Natural killer cell (primary cell): ENCODE results near the gene WDR33. TPM values are rescaled to one million over a fixed set of nuclear protein-coding genes. Genes with fewer than 3 reads are reported as not detected.
"Not testable (repeated sequence)": the region's sequence is repeated elsewhere in the genome, so short reads cannot be mapped to it uniquely, and the experiment has no call there.

Source experiments
- ATAC-seq, 3 donors: fragments of 150-1000 bp in 2 of 3; fragments of 200-7000 bp in 1 of 3; cut with Tn5 transposase; 1 replicate in 1 of 3; 2 replicates in 2 of 3; pipeline ENCODE4 v1.10.0; 2021; ENCODE audit warnings: mild to moderate bottlenecking in 2 of 3, moderate library complexity in 2 of 3
- DNase-seq, 2 donors: peaks; one replicate each; pipeline versions ENCODE4 v3.0.0 to v3.0.0-alpha.2; 2013 to 2021; ENCODE audit warnings: mixed read lengths in 1 of 2
- H3K27ac ChIP-seq: one replicate; pipeline ENCODE4 v1.5.1; 2013; ENCODE audit warnings: mild to moderate bottlenecking, low read length
- H3K27me3 ChIP-seq: one replicate; pipeline ENCODE4 v1.6.1; 2013; ENCODE audit warnings: low read length; ENCODE audit not compliant: control insufficient read depth, insufficient read depth
- H3K36me3 ChIP-seq: one replicate; pipeline ENCODE4 v1.6.1; 2013; ENCODE audit warnings: low read length; ENCODE audit not compliant: control insufficient read depth, insufficient read depth
- H3K4me1 ChIP-seq: one replicate; pipeline ENCODE4 v1.6.1; 2013; ENCODE audit warnings: low read length; ENCODE audit not compliant: control insufficient read depth, insufficient read depth
- H3K4me3 ChIP-seq: one replicate; pipeline ENCODE4 v1.5.1; 2013; ENCODE audit warnings: low read length
- H3K9me3 ChIP-seq: one replicate; pipeline ENCODE4 v1.6.1; 2013; ENCODE audit warnings: low read length; ENCODE audit not compliant: control insufficient read depth, insufficient read depth
- H3K27ac Mint-ChIP-seq, 2 donors: one replicate each; pipeline ENCODE4 v1.8.0; 2022; ENCODE audit warnings: mild to moderate bottlenecking in 2 of 2, mixed read lengths in 2 of 2, moderate library complexity in 1 of 2
- H3K27me3 Mint-ChIP-seq, 2 donors: one replicate each; pipeline ENCODE4 v1.8.0; 2022; ENCODE audit warnings: low read depth in 2 of 2, mixed read lengths in 2 of 2
- H3K36me3 Mint-ChIP-seq: one replicate; pipeline ENCODE4 v1.8.0; 2022; ENCODE audit warnings: mixed read lengths
- H3K4me1 Mint-ChIP-seq, 2 donors: one replicate each; pipeline ENCODE4 v1.8.0; 2022; ENCODE audit warnings: mixed read lengths in 2 of 2
- H3K4me3 Mint-ChIP-seq: one replicate; pipeline ENCODE4 v1.8.0; 2022; ENCODE audit warnings: mild to moderate bottlenecking, moderate library complexity, mixed read lengths
- H3K9me3 Mint-ChIP-seq, 2 donors: one replicate each; pipeline ENCODE4 v1.8.0; 2022; ENCODE audit warnings: mixed read lengths in 2 of 2
- CTCF ChIP-seq: fragments of 200-600 bp; IDR thresholded peaks from one replicate; pipeline ENCODE4 v1.8.0; 2022; ENCODE audit warnings: antibody characterized with exemption
- WGBS: methylation state at CpG from one replicate; pipeline ENCODE4 v1.1.7; 2013; ENCODE audit warnings: missing lambda C conversion rate; ENCODE audit not compliant: insufficient coverage; 5-methylcytosine and 5-hydroxymethylcytosine counted together
- intact Hi-C: fragments of 100-400 bp; cut with micrococcal nuclease; formaldehyde crosslinking; loops from one replicate; pipeline ENCODE4 v1.14.2; 2022
- total RNA-seq, 4 donors: library from RNA; stranded (reverse); fragments of 120-200 nt in 1 of 4; gene quantifications; one replicate each; pipeline versions ENCODE4 v1.2.3 to v1.2.4, GENCODE V29; 2013 to 2022

Gene WDR33
- total RNA-seq, 3 donors from 2014 or later (not counting 1 experiment from before 2014, with no cell fraction given): 55.2 to 78.4 (median 55.3) TPM

GRCh38 chr2:127834951-127835350 is 24.0 kb upstream of the WDR33 start:
- Mint-ChIP-seq H3K27me3 (no peaks in the 10 kb centered on the region), H3K36me3 (no peaks in the 10 kb centered on the region), H3K9me3 (no peaks in the 10 kb centered on the region), H3K27ac (no peak overlapping the region), H3K4me1 (peaks cover 0 to 2% of the 10 kb centered on the region in 2 donors), H3K4me3 (no peak overlapping the region)
- Histone ChIP-seq H3K9me3 (no peaks in the 10 kb centered on the region), H3K36me3 (no peaks in the 10 kb centered on the region), H3K4me1 (peaks cover 13% of the 10 kb centered on the region), H3K27me3 (no peaks in the 10 kb centered on the region), H3K4me3 (no peak overlapping the region), H3K27ac (no peak overlapping the region)
- ATAC-seq (no peak), DNase-seq (no peak)
- 82% methylated on average over 2 of the region's 3 CpGs for WGBS
- intact Hi-C loops: no loop called here
- no peak for TF ChIP-seq CTCF

- 13% methylated on average over 2 of the region's 5 CpGs for WGBS
- intact Hi-C loops: loop anchor here (1.0 kb wide), 1 partner anchor 19 kb away; the partner anchor contains the start of gene WDR33
- Histone ChIP-seq H3K4me1 (peaks cover 30% of the 10 kb centered on the region), H3K36me3 (no peaks in the 10 kb centered on the region), H3K9me3 (no peaks in the 10 kb centered on the region), H3K4me3 (no peak overlapping the region), H3K27ac (peak overlapping the region; percentile 85), H3K27me3 (no peaks in the 10 kb centered on the region)
- Mint-ChIP-seq H3K4me3 (peak overlapping the region; percentile 73), H3K27ac (peak overlapping the region; percentile 61 to 91), H3K36me3 (no peaks in the 10 kb centered on the region), H3K4me1 (peaks cover 13 to 15% of the 10 kb centered on the region in 2 donors), H3K27me3 (no peaks in the 10 kb centered on the region), H3K9me3 (no peaks in the 10 kb centered on the region)
- TF ChIP-seq CTCF: no peak
- ATAC-seq (peak; percentile 91 to 99 (median 94)), DNase-seq (peak; percentile 51 to 87)
Measured at GRCh38 chr2:127829845-127830246, 18.9 kb upstream of the WDR33 start.

GRCh38 chr2:127826708-127827107 is 15.7 kb upstream of the WDR33 start:
- H3K27ac ChIP-seq, H3K9me3 ChIP-seq, ATAC-seq, H3K36me3 Mint-ChIP-seq, H3K4me3 Mint-ChIP-seq, H3K27me3 Mint-ChIP-seq, intact Hi-C loops, H3K27ac Mint-ChIP-seq, H3K4me3 ChIP-seq, H3K27me3 ChIP-seq, H3K36me3 ChIP-seq, DNase-seq, H3K9me3 Mint-ChIP-seq: not testable (repeated sequence)
- WGBS: 98% methylated on average over 2 of the region's 2 CpGs
- H3K4me1 Mint-ChIP-seq: peaks cover 13 to 15% of the 10 kb centered on the region in 2 donors
- H3K4me1 ChIP-seq: peaks cover 30% of the 10 kb centered on the region

GRCh38 chr2:127826047-127826446 is 15.1 kb upstream of the WDR33 start:
- WGBS: 97% methylated on average over 12 of the region's 12 CpGs
- no peak overlapping the region for H3K4me3 ChIP-seq
- no peak overlapping the region for H3K27ac Mint-ChIP-seq
- intact Hi-C loops: no loop called here
- ATAC-seq: no peak
- peaks cover 13 to 15% of the 10 kb centered on the region in 2 donors for H3K4me1 Mint-ChIP-seq
- H3K27ac ChIP-seq: no peak overlapping the region
- peaks cover 1% of the 10 kb centered on the region for H3K36me3 Mint-ChIP-seq
- TF ChIP-seq CTCF: no peak
- peaks cover 3 to 8% of the 10 kb centered on the region in 2 donors for H3K27me3 Mint-ChIP-seq
- H3K27me3 ChIP-seq: no peaks in the 10 kb centered on the region
- H3K4me1 ChIP-seq: peaks cover 28% of the 10 kb centered on the region
- peaks cover 0 to under 1% of the 10 kb centered on the region in 2 donors for H3K9me3 Mint-ChIP-seq
- no peaks in the 10 kb centered on the region for H3K36me3 ChIP-seq
- peaks cover 3% of the 10 kb centered on the region for H3K9me3 ChIP-seq
- H3K4me3 Mint-ChIP-seq: no peak overlapping the region
- DNase-seq: no peak
